Adrenal gland (tissue), 12 donors: Measurements from ENCODE around the gene AHCY. TPM values are rescaled to one million over a fixed set of nuclear protein-coding genes. Genes with fewer than 3 reads are reported as not detected.
"Not testable (repeated sequence)": the region's sequence is repeated elsewhere in the genome, so short reads cannot be mapped to it uniquely, and the experiment has no call there.

ENCODE experiments used
- DNase-seq, 7 donors: peaks; one replicate each; pipeline ENCODE4 v3.0.0-alpha.2; 2019 to 2020
- H3K27ac ChIP-seq, 5 donors: fragments of 200-600 bp; sonication (generic) in 4 of 5; 1 replicate in 3 of 5; 2 replicates in 2 of 5; pipeline versions ENCODE4 v1.5.1 to v1.8.0; 2016 to 2020; ENCODE audit warnings: mild to moderate bottlenecking in 1 of 5
- H3K27me3 ChIP-seq: fragments of 200-600 bp; 2 replicates; pipeline ENCODE4 v1.8.0; 2021
- H3K36me3 ChIP-seq, 2 donors: fragments of 200-600 bp; replicated peaks in 1 of 2; 1 replicate in 1 of 2; 2 replicates in 1 of 2; pipeline versions ENCODE4 v1.5.1 to v1.8.0; 2018 to 2022
- H3K4me1 ChIP-seq, 2 donors: fragments of 200-600 bp; replicated peaks in 1 of 2; 1 replicate in 1 of 2; 2 replicates in 1 of 2; pipeline versions ENCODE4 v1.5.1 to v1.8.0; 2018 to 2021
- H3K4me3 ChIP-seq, 4 donors: fragments of 200-600 bp; sonication (generic) in 3 of 4; one replicate each; pipeline ENCODE4 v1.5.1; 2016 to 2018
- H3K9me3 ChIP-seq, 3 donors: fragments of 200-600 bp; sonication (generic) in 1 of 3; replicated peaks in 1 of 3; 1 replicate in 2 of 3; 2 replicates in 1 of 3; pipeline versions ENCODE4 v1.5.1 to v1.8.0; 2016 to 2021
- CTCF ChIP-seq, 6 experiments: fragments of 450-650 bp in 4 of 6; fragments of 200-600 bp in 2 of 6; sonication (generic) in 1 of 6; IDR thresholded peaks; 1 replicate in 5 of 6; 2 replicates in 1 of 6; pipeline versions ENCODE4 v1.5.1 to v1.8.0; 2016 to 2021; ENCODE audit warnings: antibody characterized with exemption in 6 of 6, mild to moderate bottlenecking in 2 of 6, moderate library complexity in 1 of 6
- POLR2A ChIP-seq, 2 donors: fragments of 450-650 bp; IDR thresholded peaks; one replicate each; pipeline ENCODE4 v1.6.1; 2017; ENCODE audit warnings: antibody characterized with exemption in 2 of 2, mild to moderate bottlenecking in 2 of 2, moderate library complexity in 1 of 2
- WGBS, 4 donors: extraction: QIAGEN DNeasy Blood & Tissue Kit in 2 of 4; methylation state at CpG; one replicate each; pipeline versions ENCODE4 v1.1.5 to v1.1.7; 2013 to 2017; 5-methylcytosine and 5-hydroxymethylcytosine counted together
- intact Hi-C, 2 donors: fragments of 100-400 bp; cut with DNase I; formaldehyde crosslinking; loops; one replicate each; pipeline versions ENCODE4 v1.14.1 to v1.15.0; 2022 to 2023
- polyA plus RNA-seq, 3 donors: library from polyadenylated mRNA; stranded (reverse); fragments of 200-250 nt in 2 of 3; fragments of 350-450 nt in 1 of 3; fragmentation: Illumina TruSeq in 1 of 3; extraction: RNeasy Lipid Tissue Mini Kit (QIAGEN cat#74804) in 1 of 3; gene quantifications; one replicate each; pipeline ENCODE4 v1.2.3, GENCODE V29; 2013 to 2014
- total RNA-seq, 9 donors: library from RNA; depleted of rRNA in 4 of 9; stranded (reverse); fragments of >200 nt in 4 of 9; fragments of 120-200 nt in 1 of 9; fragmentation: NEBNext Ultra II Directional in 1 of 9; extraction: Animal tissue kit (Norgen Biotek cat#: 25700) in 1 of 9; gene quantifications; one replicate each; pipeline versions ENCODE4 v1.1.0 to v1.2.4, GENCODE V29; 2013 to 2023
- donor health status: healthy with polysubstance abuse.
- donor health status: Bipolar disorder and iron deficiency.
- donor health status: DM: yes; HTN: yes; CAD: no.
- donor health status: DM: no; HTN: no; CAD: no.
- donor health status: DM: no; HTN: no; CAD: no.
- donor health status: DM: yes; HTN: yes; CAD: no.

The AHCY gene
- total and polyA plus RNA-seq, 12 donors = 57.6 to 136 (median 73.4) TPM

- WGBS, 4 donors = 93 to 98% (median 96%) methylated on average over 4 to 5 of the region's 5 CpGs
- H3K9me3 ChIP-seq = no peaks in the 10 kb centered on the region
- no peak overlapping the region for H3K4me3 ChIP-seq
- H3K36me3 ChIP-seq = peaks cover 0 to 41% of the 10 kb centered on the region in 2 donors
- TF ChIP-seq CTCF (IDR thresholded peaks at IDR 0.05) (no peak), POLR2A (IDR thresholded peaks at IDR 0.05) (no peak)
- no peak for DNase-seq
- intact Hi-C loops = no loop called here
- H3K27me3 ChIP-seq = no peaks in the 10 kb centered on the region
- peaks cover 0 to 6% of the 10 kb centered on the region in 2 donors for H3K4me1 ChIP-seq
- H3K27ac ChIP-seq = no peak overlapping the region
Measured at GRCh38 chr20:34293119-34293518, 10.0 kb downstream of the AHCY start.

GRCh38 chr20:34292496-34292895 lies 10.7 kb downstream of the AHCY start:
- Histone ChIP-seq H3K4me3 (no peak overlapping the region), H3K27ac (no peak overlapping the region), H3K4me1 (peaks cover 0 to 6% of the 10 kb centered on the region in 2 donors), H3K27me3 (no peaks in the 10 kb centered on the region), H3K36me3 (peaks cover 0 to 45% of the 10 kb centered on the region in 2 donors), H3K9me3 (no peaks in the 10 kb centered on the region)
- TF ChIP-seq CTCF (IDR thresholded peaks at IDR 0.05) = no peak
- TF ChIP-seq POLR2A (IDR thresholded peaks at IDR 0.05) = no peak
- no peak for DNase-seq
- intact Hi-C loops = no loop called here
- 93 to 100% (median 97%) methylated on average over 3 of the region's 3 CpGs for WGBS, 4 donors

GRCh38 chr20:34290471-34290870 lies 12.7 kb downstream of the AHCY start:
- intact Hi-C loops = no loop called here
- H3K9me3 ChIP-seq = no peaks in the 10 kb centered on the region
- no peak overlapping the region for H3K4me3 ChIP-seq
- WGBS, 4 donors = 94 to 97% (median 96%) methylated on average over 9 to 11 of the region's 11 CpGs
- no peaks in the 10 kb centered on the region for H3K4me1 ChIP-seq
- peaks cover 0 to 51% of the 10 kb centered on the region in 2 donors for H3K36me3 ChIP-seq
- DNase-seq = no peak
- no peak overlapping the region for H3K27ac ChIP-seq
- TF ChIP-seq CTCF (IDR thresholded peaks at IDR 0.05) (no peak), POLR2A (IDR thresholded peaks at IDR 0.05) (no peak)
- no peaks in the 10 kb centered on the region for H3K27me3 ChIP-seq

- H3K9me3 ChIP-seq, intact Hi-C loops, DNase-seq, H3K4me3 ChIP-seq, H3K27me3 ChIP-seq, H3K4me1 ChIP-seq, H3K27ac ChIP-seq: not testable (repeated sequence)
- WGBS, 4 donors = 96 to 98% (median 96%) methylated on average over 5 of the region's 5 CpGs
- H3K36me3 ChIP-seq = peaks cover 0 to 63% of the 10 kb centered on the region in 2 donors
Measured at GRCh38 chr20:34287500-34287899, 15.7 kb downstream of the AHCY start.

GRCh38 chr20:34285450-34285849 lies 17.7 kb downstream of the AHCY start:
- Histone ChIP-seq H3K9me3 (no peaks in the 10 kb centered on the region), H3K27ac (no peak overlapping the region), H3K36me3 (peaks cover 0 to 49% of the 10 kb centered on the region in 2 donors), H3K27me3 (no peaks in the 10 kb centered on the region), H3K4me3 (no peak overlapping the region), H3K4me1 (no peaks in the 10 kb centered on the region)
- WGBS, 4 donors = 91 to 96% (median 94%) methylated on average over 13 to 16 of the region's 16 CpGs
- no peak for TF ChIP-seq POLR2A (IDR thresholded peaks at IDR 0.05)
- no peak for TF ChIP-seq CTCF (IDR thresholded peaks at IDR 0.05)
- DNase-seq = no peak
- intact Hi-C loops = no loop called here
